ENCODE data around the gene DEPDC5.

DEPDC5 gene

DNA sequence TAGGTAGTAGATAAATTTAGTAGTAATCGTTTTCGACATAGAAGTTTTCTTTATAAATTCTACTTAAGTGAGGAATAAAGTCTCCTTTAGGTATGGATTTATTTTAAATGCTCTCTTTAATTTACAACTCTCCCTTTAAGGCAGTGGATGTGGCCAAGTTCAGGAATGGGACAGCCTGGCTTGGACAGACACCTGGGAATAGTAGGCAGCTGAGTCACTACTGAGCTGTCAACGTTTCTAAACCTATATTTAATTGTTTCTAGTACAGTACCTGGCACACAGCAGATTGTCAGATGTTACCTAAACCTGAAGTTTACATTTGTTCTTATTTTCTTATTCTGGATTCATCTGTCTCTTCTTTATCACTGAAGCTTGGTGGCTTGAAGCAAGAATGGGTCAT, 85.1 kb downstream of the DEPDC5 start:
- no peak for DNase-seq (ENCODE audit: low spot score)
- TF ChIP-seq, protein P1, sequence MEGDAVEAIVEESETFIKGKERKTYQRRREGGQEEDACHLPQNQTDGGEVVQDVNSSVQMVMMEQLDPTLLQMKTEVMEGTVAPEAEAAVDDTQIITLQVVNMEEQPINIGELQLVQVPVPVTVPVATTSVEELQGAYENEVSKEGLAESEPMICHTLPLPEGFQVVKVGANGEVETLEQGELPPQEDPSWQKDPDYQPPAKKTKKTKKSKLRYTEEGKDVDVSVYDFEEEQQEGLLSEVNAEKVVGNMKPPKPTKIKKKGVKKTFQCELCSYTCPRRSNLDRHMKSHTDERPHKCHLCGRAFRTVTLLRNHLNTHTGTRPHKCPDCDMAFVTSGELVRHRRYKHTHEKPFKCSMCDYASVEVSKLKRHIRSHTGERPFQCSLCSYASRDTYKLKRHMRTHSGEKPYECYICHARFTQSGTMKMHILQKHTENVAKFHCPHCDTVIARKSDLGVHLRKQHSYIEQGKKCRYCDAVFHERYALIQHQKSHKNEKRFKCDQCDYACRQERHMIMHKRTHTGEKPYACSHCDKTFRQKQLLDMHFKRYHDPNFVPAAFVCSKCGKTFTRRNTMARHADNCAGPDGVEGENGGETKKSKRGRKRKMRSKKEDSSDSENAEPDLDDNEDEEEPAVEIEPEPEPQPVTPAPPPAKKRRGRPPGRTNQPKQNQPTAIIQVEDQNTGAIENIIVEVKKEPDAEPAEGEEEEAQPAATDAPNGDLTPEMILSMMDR (IDR thresholded peaks at IDR 0.05; ENCODE audit: borderline replicate concordance, control extremely low read depth, extremely low read depth, insufficient read depth, missing control alignments), result no peak
- in situ Hi-C loops (cut with MboI; ENCODE audit: low sequenced_read_pairs, unreplicated experiment), result no loop called here

GRCh38 chr22:31839986-31840385, 86.2 kb downstream of the DEPDC5 start:
- in situ Hi-C loops (cut with MboI; ENCODE audit: low sequenced_read_pairs, unreplicated experiment), result no loop called here
- DNase-seq (ENCODE audit: low spot score), result no peak
- TF ChIP-seq, protein P1 (IDR thresholded peaks at IDR 0.05; ENCODE audit: borderline replicate concordance, control extremely low read depth, extremely low read depth, insufficient read depth, missing control alignments), result no peak

DNA sequence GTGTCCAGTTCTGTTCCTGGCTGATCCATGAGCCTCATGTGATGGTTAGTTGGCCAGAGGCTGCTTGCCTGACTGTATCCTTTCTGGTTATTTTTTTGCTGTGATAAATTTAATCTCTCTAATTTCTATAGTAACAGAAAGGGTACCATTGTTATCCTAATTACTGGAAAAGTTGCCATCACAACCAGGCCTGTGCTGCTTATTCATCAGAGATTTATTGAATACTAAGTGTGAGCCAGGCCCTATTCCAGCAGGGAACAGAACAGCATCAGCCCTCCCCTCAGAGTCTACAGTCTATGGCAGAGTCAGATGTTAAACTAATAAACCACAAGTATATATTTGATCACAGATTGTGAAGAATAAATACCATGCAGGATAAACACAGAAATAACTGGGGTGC, 86.8 kb downstream of the DEPDC5 start:
- in situ Hi-C loops (cut with MboI; ENCODE audit: low sequenced_read_pairs, unreplicated experiment), result no loop called here
- TF ChIP-seq, protein P1 (IDR thresholded peaks at IDR 0.05; ENCODE audit: borderline replicate concordance, control extremely low read depth, extremely low read depth, insufficient read depth, missing control alignments), result no peak
- DNase-seq (ENCODE audit: low spot score), result no peak

DNA sequence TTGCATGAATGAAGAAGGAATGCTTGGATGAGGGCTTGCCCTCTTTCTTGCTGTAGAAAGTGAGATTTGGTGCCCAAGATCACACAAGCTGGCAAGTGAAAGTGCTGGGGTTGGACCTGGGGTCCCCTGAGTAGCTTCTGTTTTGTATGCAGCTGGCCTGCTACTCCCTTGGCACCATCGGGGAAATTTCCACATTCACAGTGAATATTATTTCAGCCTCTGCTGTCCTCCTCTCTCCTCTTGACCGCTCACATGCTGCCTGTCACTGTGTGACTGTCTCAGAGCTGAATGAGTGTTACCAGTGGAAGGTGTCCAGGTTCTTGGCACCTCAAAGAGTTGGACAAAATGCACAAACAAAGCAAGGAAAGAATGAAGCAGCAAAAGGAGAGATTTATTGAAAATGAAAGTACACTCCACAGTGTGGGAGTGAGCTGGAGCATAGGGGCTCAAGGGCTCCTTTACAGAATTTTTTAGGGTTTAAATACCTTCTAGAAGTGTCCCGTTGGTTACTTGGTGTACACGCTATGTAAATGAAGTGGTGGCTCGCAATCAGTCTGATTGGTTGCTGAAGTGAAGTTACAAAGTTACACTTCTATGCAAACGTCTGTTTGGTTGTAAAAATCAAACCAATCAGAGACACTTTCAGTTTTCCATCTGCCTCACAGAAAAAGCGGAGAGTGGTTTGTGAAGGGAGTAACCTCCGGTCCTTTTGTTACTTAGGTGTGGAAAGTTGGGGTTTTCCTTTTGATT, 87.4 kb downstream of the DEPDC5 start:
- TF ChIP-seq, protein P1 (IDR thresholded peaks at IDR 0.05; ENCODE audit: borderline replicate concordance, control extremely low read depth, extremely low read depth, insufficient read depth, missing control alignments), result no peak
- no peak for DNase-seq (ENCODE audit: low spot score)
- in situ Hi-C loops (cut with MboI; ENCODE audit: low sequenced_read_pairs, unreplicated experiment), result no loop called here

DNA sequence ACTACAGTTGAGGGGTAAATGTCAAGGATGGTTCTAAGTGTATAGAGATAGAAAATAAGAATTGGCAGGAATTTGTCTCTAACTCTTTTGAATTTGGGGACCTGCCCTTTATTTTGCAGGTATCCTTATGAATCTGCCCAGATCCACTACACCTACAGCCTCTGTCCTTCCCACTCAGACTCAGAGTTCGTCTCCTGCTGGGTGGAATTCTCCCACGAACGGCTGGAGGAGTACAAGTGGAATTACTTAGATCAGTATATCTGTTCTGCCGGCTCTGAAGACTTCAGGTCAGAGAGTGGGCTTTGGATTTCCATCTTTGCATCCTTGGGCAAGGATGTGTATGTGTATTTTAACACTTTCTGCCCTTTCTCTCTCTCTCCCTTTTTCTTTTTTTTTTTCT, 89.7 kb downstream of the DEPDC5 start:
- TF ChIP-seq, protein P1 (IDR thresholded peaks at IDR 0.05; ENCODE audit: borderline replicate concordance, control extremely low read depth, extremely low read depth, insufficient read depth, missing control alignments), result no peak
- no peak for DNase-seq (ENCODE audit: low spot score)
- in situ Hi-C loops (cut with MboI; ENCODE audit: low sequenced_read_pairs, unreplicated experiment), result no loop called here

GRCh38 chr22:31844941-31845340, 91.1 kb downstream of the DEPDC5 start:
- TF ChIP-seq, protein P1 (IDR thresholded peaks at IDR 0.05; ENCODE audit: borderline replicate concordance, control extremely low read depth, extremely low read depth, insufficient read depth, missing control alignments), result no peak
- DNase-seq (ENCODE audit: low spot score), result no peak
- in situ Hi-C loops (cut with MboI; ENCODE audit: low sequenced_read_pairs, unreplicated experiment), result no loop called here

Data from GM13976 (cell line).